Cardiac septum (tissue), 1 donor: ENCODE measurements around the gene C1orf167. TPM values are rescaled to one million over a fixed set of nuclear protein-coding genes. Genes with fewer than 3 reads are reported as not detected.

Experiments
- DNase-seq: peaks from one replicate; pipeline ENCODE4 v3.0.0-alpha.2; 2020; ENCODE audit warnings: low spot score
- intact Hi-C: fragments of 100-400 bp; cut with DNase I; formaldehyde crosslinking; loops from one replicate; pipeline ENCODE4 v1.14.0; 2022
- total RNA-seq: library from RNA; stranded (reverse); fragmentation: NEBNext Ultra II Directional; extraction: Animal tissue kit (Norgen Biotek cat#: 25700); gene quantifications from one replicate; pipeline ENCODE4 v1.2.1, GENCODE V29; 2021
- donor health status: DM: no; HTN: no; CAD: no.

Gene C1orf167
- total RNA-seq, 1 donor from 2014 or later, result 2.3 TPM

DNA sequence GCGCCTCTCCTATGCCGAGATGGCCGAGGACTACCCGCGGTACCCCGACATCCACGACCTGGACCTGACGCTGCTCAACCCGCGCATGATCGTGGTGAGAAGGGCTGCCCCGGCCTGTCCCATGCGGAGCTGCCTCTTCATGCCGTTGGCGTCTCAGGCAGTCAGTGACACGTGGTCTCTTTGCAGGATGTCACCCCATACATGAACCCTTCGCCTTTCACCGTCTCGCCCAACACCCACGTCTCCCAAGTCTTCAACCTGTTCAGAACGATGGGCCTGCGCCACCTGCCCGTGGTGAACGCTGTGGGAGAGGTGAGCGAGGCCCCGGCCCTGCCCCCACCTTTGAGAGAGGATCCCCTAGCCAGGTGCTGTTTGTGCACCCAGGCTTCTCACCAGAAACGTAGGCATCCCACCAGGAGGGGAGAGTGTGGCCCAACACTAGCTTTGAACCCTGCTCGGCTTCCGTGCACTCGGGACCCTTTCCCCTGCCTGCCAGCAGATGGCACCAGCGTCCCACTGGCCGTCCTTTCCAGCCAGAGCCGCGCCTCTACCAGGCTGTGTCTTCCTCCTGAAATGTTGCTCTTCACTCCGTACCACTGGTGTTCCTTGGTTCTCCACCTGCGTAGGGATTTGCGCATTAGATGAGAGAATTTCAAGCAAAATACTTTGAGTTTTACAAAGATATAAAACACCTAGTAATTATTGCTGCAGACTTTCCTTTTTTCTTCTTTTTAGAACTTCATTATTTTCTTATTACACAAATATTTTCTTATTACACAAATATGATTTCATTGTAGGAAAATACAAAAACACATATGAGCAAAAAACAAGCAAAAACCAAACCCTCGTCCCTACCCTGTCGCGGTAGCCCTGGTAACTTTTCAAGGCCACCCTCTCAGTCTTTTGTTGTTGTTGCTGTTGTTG lies 76.6 kb downstream of the C1orf167 start:
- intact Hi-C loops, result loop anchor here (1.0 to 5.0 kb wide), 3 partner anchors 56 to 194 kb away; no protein-coding TSS in a partner anchor
- peak; percentile 91 for DNase-seq

Other genes starting within 250 kb of the C1orf167 start
- gene FBXO2, start 107.8 kb upstream of the C1orf167 start, total RNA-seq, result 2.9 TPM
- gene FBXO44, start 107.3 kb upstream of the C1orf167 start, total RNA-seq, result 19.8 TPM
- gene FBXO6, start 98.0 kb upstream of the C1orf167 start, total RNA-seq, result 7.1 TPM
- 25.0 TPM for gene MAD2L2, start 81.0 kb upstream of the C1orf167 start, total RNA-seq
- 0.05 TPM for gene DRAXIN, start 70.5 kb upstream of the C1orf167 start, total RNA-seq
- gene AGTRAP, start 26.1 kb upstream of the C1orf167 start, total RNA-seq, result 17.4 TPM
- 33.7 TPM for gene MTHFR, start 43.8 kb downstream of the C1orf167 start, total RNA-seq
- 26.3 TPM for gene CLCN6, start 44.0 kb downstream of the C1orf167 start, total RNA-seq
- 21,376 TPM for gene NPPA, start 85.6 kb downstream of the C1orf167 start, total RNA-seq
- 7,162 TPM for gene NPPB, start 96.8 kb downstream of the C1orf167 start, total RNA-seq
- 42.6 TPM for gene KIAA2013, start 164.2 kb downstream of the C1orf167 start, total RNA-seq
- gene PLOD1, start 172.5 kb downstream of the C1orf167 start, total RNA-seq, result 52.6 TPM
- gene MFN2, start 218.3 kb downstream of the C1orf167 start, total RNA-seq, result 619 TPM